Suprapubic skin (tissue), 3 donors: ENCODE measurements around the gene LTC4S.

Experiments used
- CTCF ChIP-seq, 2 donors: fragments of 200-600 bp in 1 of 2; fragments of 450-650 bp in 1 of 2; sonication (generic) in 1 of 2; IDR thresholded peaks; one replicate each; pipeline ENCODE4 v1.5.1; 2016 to 2019; ENCODE audit warnings: antibody characterized with exemption in 2 of 2, mild to moderate bottlenecking in 1 of 2, moderate library complexity in 1 of 2
- POLR2AphosphoS5 ChIP-seq, 3 donors: sonication (generic); formaldehyde crosslinking; IDR thresholded peaks; one replicate each; pipeline ENCODE4 v1.6.1; 2017; ENCODE audit warnings: antibody characterized with exemption in 3 of 3

- TF ChIP-seq POLR2AphosphoS5 (IDR thresholded peaks at IDR 0.05) (no peak), CTCF (IDR thresholded peaks at IDR 0.05) (no peak)
Observed at GRCh38 chr5:179747811-179748210, 46.0 kb upstream of the LTC4S start.
